HG02759 (cell line): ENCODE measurements around the gene BOC.

Experiments used
- ATAC-seq: cut with Tn5 transposase; IDR thresholded peaks from one replicate; pipeline ENCODE4 v1.9.1; 2021; ENCODE audit warnings: mild to moderate bottlenecking, moderate library complexity; ENCODE audit not compliant: unreplicated experiment

BOC gene

GRCh38 chr3:113249111-113249510 is 37.8 kb downstream of the BOC start:
- ATAC-seq = no peak

GRCh38 chr3:113249601-113250000 is 38.2 kb downstream of the BOC start:
- no peak for ATAC-seq

GRCh38 chr3:113250566-113250965 is 39.2 kb downstream of the BOC start:
- ATAC-seq = no peak

- ATAC-seq = no peak
These were observed 40.5 kb downstream of the BOC start for GRCh38 chr3:113251817-113252216.

- ATAC-seq = no peak
These were observed 41.2 kb downstream of the BOC start for GRCh38 chr3:113252553-113252952.

GRCh38 chr3:113253702-113254101 is 42.3 kb downstream of the BOC start:
- ATAC-seq = no peak

- ATAC-seq = no peak
These were observed 43.0 kb downstream of the BOC start for GRCh38 chr3:113254171-113254947.

- ATAC-seq = no peak
These were observed 43.9 kb downstream of the BOC start for GRCh38 chr3:113255100-113255853.

GRCh38 chr3:113255854-113256615 is 44.7 kb downstream of the BOC start:
- ATAC-seq = no peak

GRCh38 chr3:113258361-113258760 is 47.0 kb downstream of the BOC start:
- ATAC-seq = no peak

GRCh38 chr3:113259196-113259595 is 47.8 kb downstream of the BOC start:
- no peak for ATAC-seq

- no peak for ATAC-seq
These were observed 49.8 kb downstream of the BOC start for GRCh38 chr3:113261063-113261625.

GRCh38 chr3:113261626-113262303 is 50.4 kb downstream of the BOC start:
- ATAC-seq = no peak

GRCh38 chr3:113262304-113262665 is 50.9 kb downstream of the BOC start:
- ATAC-seq = no peak

GRCh38 chr3:113263020-113263419 is 51.7 kb downstream of the BOC start:
- no peak for ATAC-seq

- no peak for ATAC-seq
These were observed 52.4 kb downstream of the BOC start for GRCh38 chr3:113263778-113264177.

GRCh38 chr3:113264283-113265131 is 53.1 kb downstream of the BOC start:
- no peak for ATAC-seq

GRCh38 chr3:113265231-113265630 is 53.9 kb downstream of the BOC start:
- ATAC-seq = no peak

GRCh38 chr3:113266738-113267137 is 55.4 kb downstream of the BOC start:
- ATAC-seq = no peak

- no peak for ATAC-seq
These were observed 57.0 kb downstream of the BOC start for GRCh38 chr3:113268311-113268710.
